Myocyte (in vitro differentiated cells): ENCODE measurements around the gene PFN3. TPM values are rescaled to one million over a fixed set of nuclear protein-coding genes. Genes with fewer than 3 reads are reported as not detected.
"Not testable (repeated sequence)": the region's sequence is repeated elsewhere in the genome, so short reads cannot be mapped to it uniquely, and the experiment has no call there.

Source experiments
- DNase-seq: peaks from one replicate; pipeline ENCODE4 v3.0.0-alpha.2; 2012; ENCODE audit warnings: low read depth
- total RNA-seq: library from RNA; depleted of rRNA; stranded (reverse); fragments of >200 nt; gene quantifications from 2 replicates; pipeline ENCODE4 v1.2.3, GENCODE V29; 2014

Gene PFN3
- total RNA-seq, 1 donor from 2014 or later, result not detected

GRCh38 chr5:177361418-177362291 lies 38.8 kb downstream of the PFN3 start:
- DNase-seq, result no peak

DNA sequence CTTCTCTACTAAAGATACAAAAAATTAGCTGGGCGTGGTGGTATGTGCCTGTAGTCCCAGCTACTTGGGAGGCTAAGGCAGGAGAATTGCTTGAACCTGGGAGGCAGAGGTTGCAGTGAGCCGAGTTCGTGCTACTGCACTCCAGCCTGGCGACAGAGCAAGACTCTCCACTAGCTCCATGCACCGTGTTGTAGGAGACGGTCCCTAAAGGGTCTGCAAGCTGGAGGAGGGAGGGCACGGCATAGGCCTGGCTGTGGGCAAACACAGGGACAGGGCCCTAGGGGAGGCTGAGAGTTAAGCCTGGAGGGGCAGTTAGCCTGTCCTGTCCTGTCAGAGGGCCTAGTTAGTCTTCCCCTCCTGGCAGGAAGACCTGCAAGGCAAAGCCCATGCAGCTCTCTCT lies 39.7 kb downstream of the PFN3 start:
- DNase-seq, result not testable (repeated sequence)

- no peak for DNase-seq
Observed at GRCh38 chr5:177359860-177360259, 40.6 kb downstream of the PFN3 start.

DNA sequence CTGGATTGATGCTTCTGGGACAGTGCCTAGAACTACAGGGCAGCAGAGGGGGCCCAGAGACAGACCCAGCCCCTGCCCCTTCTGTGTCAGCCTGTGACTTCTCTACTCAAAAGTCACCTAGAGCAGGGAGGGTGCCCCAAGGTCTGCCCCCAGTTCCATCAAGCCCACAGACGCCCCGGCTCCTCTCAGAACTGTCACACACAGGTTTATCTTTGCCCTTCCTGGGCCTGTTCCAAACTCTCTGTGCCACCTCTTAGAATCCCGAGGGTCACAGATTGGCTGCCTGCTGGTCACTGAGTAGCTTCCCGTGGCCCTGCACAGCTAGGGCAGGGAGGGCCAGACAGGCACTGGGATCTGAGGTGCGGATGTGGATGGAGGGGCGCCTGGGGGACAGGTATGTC lies 41.0 kb downstream of the PFN3 start:
- no peak for DNase-seq

GRCh38 chr5:177358370-177358819 lies 42.1 kb downstream of the PFN3 start:
- no peak for DNase-seq

DNA sequence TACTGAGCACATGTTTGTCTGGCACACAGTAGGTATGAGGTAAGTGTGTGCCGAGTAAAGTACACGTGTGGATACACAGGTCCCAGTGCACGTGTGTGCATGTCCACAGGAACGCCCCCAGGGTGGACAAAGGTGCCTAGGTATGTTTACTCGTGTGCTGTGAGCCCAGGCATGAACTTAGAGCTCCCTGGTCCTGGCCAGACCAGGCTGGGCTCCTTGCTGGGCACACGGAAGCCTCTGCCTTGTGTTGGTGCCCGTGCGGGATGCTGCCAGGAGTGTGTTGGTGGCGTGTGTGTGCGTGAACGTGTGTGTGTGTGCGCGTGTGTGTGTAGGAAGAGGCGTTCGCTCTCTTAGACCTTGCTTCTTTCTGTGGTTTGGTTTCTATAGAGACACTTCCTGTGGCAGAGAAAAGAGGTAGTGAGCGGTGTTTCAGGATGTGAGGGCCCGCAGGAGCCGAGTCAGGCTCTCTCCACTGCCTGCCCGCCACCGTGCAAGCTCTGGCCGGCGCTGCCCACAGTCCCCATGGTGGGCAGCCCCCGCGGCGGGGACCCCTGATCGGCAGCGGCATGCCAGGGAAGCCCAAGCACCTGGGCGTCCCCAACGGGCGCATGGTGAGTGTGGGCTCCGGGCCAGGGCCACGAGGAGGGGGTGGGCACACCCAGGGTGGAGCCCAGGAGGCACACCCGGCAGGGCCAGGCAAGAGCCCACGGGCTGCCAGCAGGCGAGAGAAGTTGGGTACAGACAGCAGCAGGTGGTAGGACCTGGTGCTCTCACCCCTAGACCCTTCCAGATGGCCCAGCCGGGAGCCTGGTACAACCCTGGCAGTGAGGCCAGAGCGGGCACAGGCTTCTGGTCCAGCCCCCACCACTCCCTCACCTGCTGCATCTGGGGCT lies 42.8 kb downstream of the PFN3 start, which contains the start of gene RGS14:
RGS14 (plus strand) TSS at position 466 of the 893 bp plus-strand sequence; CDS start at position 567, 101 bp downstream.
- peak; percentile 60 for DNase-seq

GRCh38 chr5:177357146-177357458 lies 43.4 kb downstream of the PFN3 start:
- no peak for DNase-seq

- no peak for DNase-seq
Observed at GRCh38 chr5:177356746-177357145, 43.7 kb downstream of the PFN3 start.

DNA sequence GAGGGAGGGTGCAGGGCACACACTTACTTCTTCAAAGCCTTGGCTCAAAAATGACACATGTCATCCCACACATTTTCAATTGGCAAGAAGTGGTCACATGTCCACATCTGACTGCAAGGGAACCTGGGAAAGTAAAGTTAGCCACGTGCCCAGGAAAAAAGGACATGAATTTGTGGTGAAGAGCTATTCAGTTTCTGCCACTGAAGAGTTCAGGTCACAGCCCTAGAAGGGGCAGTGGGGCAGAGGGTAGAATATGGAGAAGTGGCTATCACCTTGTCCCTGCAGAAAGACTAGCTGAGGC lies 44.6 kb downstream of the PFN3 start:
- no peak for DNase-seq

GRCh38 chr5:177355162-177355867 lies 45.1 kb downstream of the PFN3 start:
- DNase-seq, result no peak

DNA sequence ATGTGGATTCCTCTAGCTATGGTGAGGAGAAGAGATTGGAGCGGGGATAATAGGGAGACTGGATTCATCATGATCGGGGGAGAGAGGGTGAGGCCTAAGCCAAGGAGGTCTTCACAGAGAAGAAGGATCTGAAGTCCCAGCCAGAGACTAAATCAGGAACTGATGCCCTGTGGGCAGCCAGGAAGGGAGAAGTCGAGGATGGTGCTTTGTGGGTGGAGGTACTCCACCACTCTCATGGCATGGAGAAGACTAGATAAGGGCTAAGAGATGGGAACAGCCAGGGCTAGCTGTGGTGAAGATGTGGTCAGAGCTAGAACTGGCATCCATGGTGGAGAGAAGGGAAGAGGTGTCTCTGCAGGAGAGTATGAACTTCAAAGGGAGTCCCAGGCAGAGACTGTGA lies 45.8 kb downstream of the PFN3 start:
- DNase-seq, result no peak

DNA sequence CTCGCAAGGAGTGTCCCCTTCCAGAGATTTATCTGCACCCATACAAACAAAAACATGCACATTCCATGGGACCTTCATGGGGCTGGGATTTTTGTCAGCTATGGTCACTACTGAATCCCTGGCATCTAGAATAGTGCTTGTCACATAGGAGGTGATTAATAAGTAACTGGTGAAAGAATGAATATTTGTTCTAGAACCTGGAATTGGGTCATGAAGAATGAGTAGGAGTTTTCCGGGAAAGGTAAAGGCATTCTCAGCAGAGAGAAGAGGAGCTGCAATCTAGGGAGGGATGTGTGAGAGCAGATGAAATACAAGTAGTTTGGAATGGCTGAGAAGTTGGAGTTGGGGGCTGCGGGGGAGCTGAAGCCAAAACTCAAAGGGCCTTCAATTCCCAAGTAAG lies 46.2 kb downstream of the PFN3 start:
- no peak for DNase-seq

- no peak for DNase-seq
Observed at GRCh38 chr5:177353093-177353492, 47.4 kb downstream of the PFN3 start.

- DNase-seq, result peak; percentile 98
Observed at GRCh38 chr5:177351392-177352329, 48.8 kb downstream of the PFN3 start, which contains the start of gene LMAN2. LMAN2 (minus strand) TSS chr5:177351668; CDS start chr5:177351647, 21 bp downstream.

DNA sequence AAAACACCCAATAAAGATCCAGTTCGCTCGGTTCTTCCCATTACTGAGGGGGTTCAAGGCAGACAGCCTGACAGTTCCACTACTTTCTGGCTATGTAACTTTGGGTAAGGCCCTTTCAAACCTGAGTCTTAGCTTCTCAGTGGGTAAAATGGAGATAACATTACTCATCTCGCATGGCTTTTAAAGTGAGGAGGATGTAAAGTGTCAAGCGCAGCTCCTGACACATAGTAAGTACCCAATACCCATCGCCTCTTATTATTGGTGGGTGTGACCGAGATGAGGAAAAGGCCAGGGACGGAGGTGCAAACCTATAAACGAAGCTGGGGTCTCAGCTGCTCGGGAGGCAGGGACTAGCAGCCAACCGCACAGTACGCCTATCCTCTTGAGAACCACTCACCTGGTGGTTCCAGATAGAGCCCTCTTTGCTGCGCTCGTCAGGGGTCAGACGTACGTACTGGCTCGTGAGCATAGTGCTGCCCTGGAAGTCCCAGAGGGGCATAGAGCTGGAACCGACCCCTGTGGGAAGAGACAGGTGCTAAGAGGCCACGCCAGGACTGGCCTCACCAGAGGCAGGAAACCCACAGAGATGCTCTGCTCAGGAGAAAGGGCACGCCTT lies 49.6 kb downstream of the PFN3 start:
- no peak for DNase-seq

Other genes with a start within 250 kb of the PFN3 start
- gene RAB24, start 96.9 kb downstream of the PFN3 start, total RNA-seq, result 42.6 and 66.3 TPM in 2 replicates
- gene PRELID1, start 96.9 kb downstream of the PFN3 start, total RNA-seq, result 161 and 219 TPM in 2 replicates
- 6.4 and 10.8 TPM in 2 replicates for gene MXD3, start 88.8 kb downstream of the PFN3 start, total RNA-seq
- 155 and 179 TPM in 2 replicates for gene LMAN2, start 49.0 kb downstream of the PFN3 start, total RNA-seq
- 2.5 and 4.1 TPM in 2 replicates for gene RGS14, start 42.7 kb downstream of the PFN3 start, total RNA-seq
- not detected in 2 replicates for gene SLC34A1, start 16.2 kb downstream of the PFN3 start, total RNA-seq
- gene F12, start 8.9 kb upstream of the PFN3 start, total RNA-seq, result 0.86 and 0.94 TPM in 2 replicates
- gene GRK6, start 26.0 kb upstream of the PFN3 start, total RNA-seq, result 19.8 and 27.8 TPM in 2 replicates
- gene PRR7, start 46.2 kb upstream of the PFN3 start, total RNA-seq, result 23.1 and 38.7 TPM in 2 replicates
- gene DBN1, start 73.0 kb upstream of the PFN3 start, total RNA-seq, result 311 and 455 TPM in 2 replicates
- gene PDLIM7, start 96.9 kb upstream of the PFN3 start, total RNA-seq, result 302 and 340 TPM in 2 replicates
- 21.7 and 29.3 TPM in 2 replicates for gene DOK3, start 109.2 kb upstream of the PFN3 start, total RNA-seq
- gene DDX41, start 116.3 kb upstream of the PFN3 start, total RNA-seq, result 87.2 and 112 TPM in 2 replicates
- gene FAM193B, start 153.9 kb upstream of the PFN3 start, total RNA-seq, result 33.5 and 42.0 TPM in 2 replicates
- 125 and 146 TPM in 2 replicates for gene TMED9, start 191.5 kb upstream of the PFN3 start, total RNA-seq
- 29.3 and 36.7 TPM in 2 replicates for gene B4GALT7, start 199.5 kb upstream of the PFN3 start, total RNA-seq